A549 (cell line): ENCODE results near the gene DDX10.

Source experiments
- RFX5 ChIP-seq: fragments of 450-650 bp; IDR thresholded peaks from 2 replicates; pipeline ENCODE4 v1.7.1; 2014; ENCODE audit warnings: antibody characterized with exemption, mild to moderate bottlenecking, moderate library complexity
- TF ChIP-seq, protein P1 (sequence below): fragments of >200 bp; sonication (Bioruptor Twin); formaldehyde crosslinking; IDR thresholded peaks from 3 replicates; pipeline ENCODE4 v1.5.1; 2016
- TF ChIP-seq, protein P2 (sequence below): IDR thresholded peaks from 2 replicates; pipeline ENCODE4 v1.6.1; 2012

DNA sequence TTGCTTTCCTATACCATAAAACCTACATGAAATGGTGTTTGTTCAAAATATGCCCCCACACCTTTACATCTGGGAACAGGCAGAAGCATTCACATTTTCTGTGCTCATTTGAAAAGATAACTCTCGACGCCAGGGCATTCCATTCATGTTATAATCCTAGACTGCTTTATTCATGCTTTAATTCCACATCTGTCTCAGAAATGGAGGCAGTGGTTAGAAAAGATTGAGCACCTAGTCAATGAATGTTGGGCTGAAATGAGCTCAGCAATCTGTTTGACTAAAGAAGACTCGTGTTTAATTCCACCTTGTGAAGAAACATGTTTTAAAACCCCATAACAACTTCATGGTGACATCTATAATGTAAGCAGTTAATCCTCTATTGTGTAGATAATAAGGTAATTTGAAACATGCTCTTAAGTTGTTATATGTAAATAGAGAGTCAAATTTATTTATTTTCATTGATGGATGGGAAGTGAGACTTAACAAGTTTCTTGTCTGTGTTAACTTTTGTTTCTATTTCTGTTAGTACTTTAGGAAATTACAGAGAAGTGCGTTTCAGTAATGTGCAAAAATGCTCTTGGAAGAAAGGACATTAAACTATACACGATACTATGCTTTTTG, 217.5 kb downstream of the DDX10 start:
- TF ChIP-seq, protein P1, sequence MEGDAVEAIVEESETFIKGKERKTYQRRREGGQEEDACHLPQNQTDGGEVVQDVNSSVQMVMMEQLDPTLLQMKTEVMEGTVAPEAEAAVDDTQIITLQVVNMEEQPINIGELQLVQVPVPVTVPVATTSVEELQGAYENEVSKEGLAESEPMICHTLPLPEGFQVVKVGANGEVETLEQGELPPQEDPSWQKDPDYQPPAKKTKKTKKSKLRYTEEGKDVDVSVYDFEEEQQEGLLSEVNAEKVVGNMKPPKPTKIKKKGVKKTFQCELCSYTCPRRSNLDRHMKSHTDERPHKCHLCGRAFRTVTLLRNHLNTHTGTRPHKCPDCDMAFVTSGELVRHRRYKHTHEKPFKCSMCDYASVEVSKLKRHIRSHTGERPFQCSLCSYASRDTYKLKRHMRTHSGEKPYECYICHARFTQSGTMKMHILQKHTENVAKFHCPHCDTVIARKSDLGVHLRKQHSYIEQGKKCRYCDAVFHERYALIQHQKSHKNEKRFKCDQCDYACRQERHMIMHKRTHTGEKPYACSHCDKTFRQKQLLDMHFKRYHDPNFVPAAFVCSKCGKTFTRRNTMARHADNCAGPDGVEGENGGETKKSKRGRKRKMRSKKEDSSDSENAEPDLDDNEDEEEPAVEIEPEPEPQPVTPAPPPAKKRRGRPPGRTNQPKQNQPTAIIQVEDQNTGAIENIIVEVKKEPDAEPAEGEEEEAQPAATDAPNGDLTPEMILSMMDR = no peak
- TF ChIP-seq RFX5 = no peak
- TF ChIP-seq, protein P2, sequence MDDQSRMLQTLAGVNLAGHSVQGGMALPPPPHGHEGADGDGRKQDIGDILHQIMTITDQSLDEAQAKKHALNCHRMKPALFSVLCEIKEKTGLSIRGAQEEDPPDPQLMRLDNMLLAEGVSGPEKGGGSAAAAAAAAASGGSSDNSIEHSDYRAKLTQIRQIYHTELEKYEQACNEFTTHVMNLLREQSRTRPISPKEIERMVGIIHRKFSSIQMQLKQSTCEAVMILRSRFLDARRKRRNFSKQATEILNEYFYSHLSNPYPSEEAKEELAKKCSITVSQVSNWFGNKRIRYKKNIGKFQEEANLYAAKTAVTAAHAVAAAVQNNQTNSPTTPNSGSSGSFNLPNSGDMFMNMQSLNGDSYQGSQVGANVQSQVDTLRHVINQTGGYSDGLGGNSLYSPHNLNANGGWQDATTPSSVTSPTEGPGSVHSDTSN = no peak
